Measurements from ENCODE around the gene WWC1. TPM values are rescaled to one million over a fixed set of nuclear protein-coding genes. Genes with fewer than 3 reads are reported as not detected.
A peak's percentile ranks its signal among the peaks of the same experiment; 100 is the strongest.

WWC1 gene
- total and polyA plus RNA-seq, 4 donors = 48.4 to 77.0 (median 56.2) TPM

DNA sequence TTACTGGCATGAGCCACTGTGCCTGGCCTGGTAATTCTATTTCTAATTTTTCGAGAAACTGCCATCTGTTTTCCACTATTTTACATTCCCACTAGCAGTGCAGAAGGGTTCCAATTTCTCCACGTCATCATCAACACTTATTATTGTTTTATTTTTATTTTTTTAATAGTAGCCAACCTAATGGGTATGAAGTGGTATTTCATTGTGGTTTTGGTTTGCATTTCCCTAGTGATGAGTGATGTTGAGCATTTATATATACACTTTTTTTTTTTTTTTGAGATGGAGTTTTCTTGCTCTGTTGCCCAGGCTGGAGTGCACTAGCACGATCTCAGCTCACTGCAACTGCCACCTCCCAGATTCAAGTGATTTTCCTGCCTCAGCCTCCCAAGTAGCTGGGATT, 28.3 kb downstream of the WWC1 start:
- H3K27me3 ChIP-seq (ENCODE audit: control insufficient read depth in 3 of 3, insufficient read depth in 3 of 3, low read length in 2 of 3) = no peaks in the 10 kb centered on the region
- H3K27ac ChIP-seq (ENCODE audit: low read depth in 1 of 2, low read length in 1 of 2) = no peak overlapping the region
- no peaks in the 10 kb centered on the region for H3K36me3 ChIP-seq (ENCODE audit: control insufficient read depth in 4 of 4, insufficient read depth in 4 of 4, low read length in 4 of 4)
- peaks cover 0 to 21% (median 9%) of the 10 kb centered on the region in 5 donors for H3K4me1 ChIP-seq (ENCODE audit: control insufficient read depth in 5 of 5, insufficient read depth in 5 of 5, low read length in 5 of 5)
- peaks cover 0 to 1% (median 0%) of the 10 kb centered on the region in 4 donors for H3K9me3 ChIP-seq (ENCODE audit: control insufficient read depth in 4 of 4, insufficient read depth in 3 of 4, low read length in 3 of 4)
- no peak for ATAC-seq (ENCODE audit: insufficient read depth, low FRiP score)
- DNase-seq = no peak
- H3K4me3 ChIP-seq = no peak overlapping the region
- TF ChIP-seq, protein P1, sequence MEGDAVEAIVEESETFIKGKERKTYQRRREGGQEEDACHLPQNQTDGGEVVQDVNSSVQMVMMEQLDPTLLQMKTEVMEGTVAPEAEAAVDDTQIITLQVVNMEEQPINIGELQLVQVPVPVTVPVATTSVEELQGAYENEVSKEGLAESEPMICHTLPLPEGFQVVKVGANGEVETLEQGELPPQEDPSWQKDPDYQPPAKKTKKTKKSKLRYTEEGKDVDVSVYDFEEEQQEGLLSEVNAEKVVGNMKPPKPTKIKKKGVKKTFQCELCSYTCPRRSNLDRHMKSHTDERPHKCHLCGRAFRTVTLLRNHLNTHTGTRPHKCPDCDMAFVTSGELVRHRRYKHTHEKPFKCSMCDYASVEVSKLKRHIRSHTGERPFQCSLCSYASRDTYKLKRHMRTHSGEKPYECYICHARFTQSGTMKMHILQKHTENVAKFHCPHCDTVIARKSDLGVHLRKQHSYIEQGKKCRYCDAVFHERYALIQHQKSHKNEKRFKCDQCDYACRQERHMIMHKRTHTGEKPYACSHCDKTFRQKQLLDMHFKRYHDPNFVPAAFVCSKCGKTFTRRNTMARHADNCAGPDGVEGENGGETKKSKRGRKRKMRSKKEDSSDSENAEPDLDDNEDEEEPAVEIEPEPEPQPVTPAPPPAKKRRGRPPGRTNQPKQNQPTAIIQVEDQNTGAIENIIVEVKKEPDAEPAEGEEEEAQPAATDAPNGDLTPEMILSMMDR (IDR thresholded peaks at IDR 0.05; ENCODE audit: control extremely low read depth, extremely low read depth) = no peak
- H3K9ac ChIP-seq (ENCODE audit: insufficient read depth in 1 of 2, low read length in 2 of 2) = no peak overlapping the region
- whole genome bisulfite sequencing, 2 donors = 84 to 91% methylated on average over 3 of the region's 3 CpGs

DNA sequence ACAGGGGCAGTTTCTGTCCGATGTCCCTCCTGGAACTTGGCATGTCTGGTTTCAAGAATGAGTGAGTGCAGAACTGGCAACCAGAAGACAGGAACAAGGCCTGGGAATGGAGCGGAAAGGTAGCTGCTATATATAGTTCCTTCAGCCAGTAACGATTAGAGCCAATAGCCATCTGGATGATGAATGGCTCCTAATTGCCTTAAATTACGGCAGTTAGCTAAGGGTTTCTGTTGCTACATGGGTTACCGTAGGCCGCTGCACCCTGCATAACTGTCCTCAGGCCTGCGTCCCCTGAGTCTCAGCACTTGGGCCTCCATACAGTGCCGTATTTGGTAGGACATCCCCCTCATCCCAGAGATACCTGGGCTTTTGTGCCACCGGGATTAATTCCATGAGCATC, 29.4 kb downstream of the WWC1 start:
- H3K9me3 ChIP-seq (ENCODE audit: control insufficient read depth in 4 of 4, insufficient read depth in 3 of 4, low read length in 3 of 4) = peaks cover 0 to 1% (median 0%) of the 10 kb centered on the region in 4 donors
- 89 to 91% methylated on average over 9 of the region's 9 CpGs for WGBS, 2 donors
- no peak overlapping the region for H3K9ac ChIP-seq (ENCODE audit: insufficient read depth in 1 of 2, low read length in 2 of 2)
- no peak overlapping the region for H3K27ac ChIP-seq (ENCODE audit: low read depth in 1 of 2, low read length in 1 of 2)
- ATAC-seq (ENCODE audit: insufficient read depth, low FRiP score) = no peak
- no peaks in the 10 kb centered on the region for H3K36me3 ChIP-seq (ENCODE audit: control insufficient read depth in 4 of 4, insufficient read depth in 4 of 4, low read length in 4 of 4)
- H3K27me3 ChIP-seq (ENCODE audit: control insufficient read depth in 3 of 3, insufficient read depth in 3 of 3, low read length in 2 of 3) = no peaks in the 10 kb centered on the region
- DNase-seq = no peak
- H3K4me3 ChIP-seq = no peak overlapping the region
- H3K4me1 ChIP-seq (ENCODE audit: control insufficient read depth in 5 of 5, insufficient read depth in 5 of 5, low read length in 5 of 5) = peaks cover 0 to 10% (median 7%) of the 10 kb centered on the region in 5 donors
- TF ChIP-seq, protein P1 (IDR thresholded peaks at IDR 0.05; ENCODE audit: control extremely low read depth, extremely low read depth) = no peak

DNA sequence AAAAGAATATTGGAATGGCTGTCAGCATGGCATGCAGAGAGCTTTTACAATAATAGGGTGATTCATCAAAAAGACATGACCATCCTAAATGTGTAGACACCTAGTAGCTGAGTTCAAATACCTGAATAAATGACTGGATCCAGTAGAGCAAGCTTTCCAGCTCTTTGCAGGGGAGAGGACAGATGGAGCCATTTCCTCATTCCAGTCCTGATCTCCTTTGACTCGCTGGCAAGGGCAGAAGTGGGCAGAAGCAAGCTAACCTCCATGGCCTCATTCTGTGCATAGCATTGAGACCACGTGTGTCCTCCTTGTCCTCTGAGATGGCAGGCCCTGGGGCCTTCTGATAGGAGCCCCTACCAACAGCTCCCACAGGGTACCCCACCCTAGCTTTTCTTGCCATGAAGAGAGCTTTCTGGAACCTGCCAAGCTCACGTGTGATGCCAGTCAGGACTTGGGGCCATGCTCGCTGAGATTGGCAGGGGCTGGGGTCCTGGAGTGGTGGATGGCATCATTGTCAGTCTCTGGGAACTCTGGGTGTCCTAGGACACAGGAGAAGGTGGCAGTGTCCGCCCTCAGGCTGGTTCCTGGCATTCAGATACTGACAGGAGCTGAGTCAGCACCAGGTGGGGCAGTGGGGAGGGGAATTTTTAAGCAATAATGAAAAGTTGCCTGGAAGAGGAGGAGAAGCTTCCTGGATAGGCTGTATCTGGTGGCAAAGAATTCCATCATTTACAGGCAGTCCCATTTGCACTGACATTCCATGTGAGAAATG, 33.6 kb downstream of the WWC1 start:
- Histone ChIP-seq H3K9me3 (ENCODE audit: control insufficient read depth in 4 of 4, insufficient read depth in 3 of 4, low read length in 3 of 4) (peaks cover 0 to 1% (median 0%) of the 10 kb centered on the region in 4 donors), H3K4me3 (no peak overlapping the region), H3K9ac (ENCODE audit: insufficient read depth in 1 of 2, low read length in 2 of 2) (no peak overlapping the region), H3K36me3 (ENCODE audit: control insufficient read depth in 4 of 4, insufficient read depth in 4 of 4, low read length in 4 of 4) (no peaks in the 10 kb centered on the region), H3K4me1 (ENCODE audit: control insufficient read depth in 5 of 5, insufficient read depth in 5 of 5, low read length in 5 of 5) (peaks cover 0 to 16% (median 7%) of the 10 kb centered on the region in 5 donors), H3K27me3 (ENCODE audit: control insufficient read depth in 3 of 3, insufficient read depth in 3 of 3, low read length in 2 of 3) (no peaks in the 10 kb centered on the region), H3K27ac (ENCODE audit: low read depth in 1 of 2, low read length in 1 of 2) (peak overlapping the region in 1 of 2 donors; percentile 30)
- no peak for DNase-seq
- TF ChIP-seq, protein P1 (IDR thresholded peaks at IDR 0.05; ENCODE audit: control extremely low read depth, extremely low read depth) = no peak
- WGBS, 2 donors = 68 to 89% methylated on average over 5 of the region's 5 CpGs
- peak; percentile 61 for ATAC-seq (ENCODE audit: insufficient read depth, low FRiP score)
